ENCODE measurements around the gene F2RL2.

DNA sequence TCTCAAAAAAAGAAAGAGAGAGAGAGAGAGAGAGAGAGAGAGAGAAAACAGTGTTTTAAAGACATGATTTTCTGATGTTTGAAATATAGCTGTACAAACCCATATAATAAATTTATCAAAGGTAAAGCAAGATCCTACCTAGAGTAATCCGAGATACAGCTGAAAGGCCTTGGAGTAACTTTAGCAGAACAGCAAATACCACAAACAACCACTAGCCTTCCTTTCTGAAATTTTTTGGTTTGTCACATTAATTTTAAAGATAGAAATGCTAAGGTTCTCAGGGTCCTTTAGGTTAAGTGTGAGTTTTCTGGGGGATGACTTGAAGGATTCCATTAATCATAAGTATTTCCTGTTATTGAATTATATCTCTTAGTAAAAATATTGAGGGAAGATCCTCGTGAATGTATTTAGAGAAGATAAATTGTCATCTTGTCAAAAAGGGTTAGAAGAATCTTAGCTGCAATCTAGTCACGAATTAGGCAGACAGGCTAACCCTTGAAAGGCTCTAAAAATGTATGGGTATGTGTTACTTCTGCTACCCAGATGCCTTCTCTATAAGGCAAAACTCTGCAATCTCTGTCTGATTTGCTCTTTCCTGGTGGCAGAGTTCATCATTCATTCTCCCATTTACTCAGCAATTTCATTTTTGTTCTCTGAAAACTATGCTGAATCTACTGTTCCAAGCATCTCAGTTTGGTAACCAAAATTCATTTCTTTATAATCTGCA lies 27.3 kb downstream of the F2RL2 start:
- TF ChIP-seq, protein P1, sequence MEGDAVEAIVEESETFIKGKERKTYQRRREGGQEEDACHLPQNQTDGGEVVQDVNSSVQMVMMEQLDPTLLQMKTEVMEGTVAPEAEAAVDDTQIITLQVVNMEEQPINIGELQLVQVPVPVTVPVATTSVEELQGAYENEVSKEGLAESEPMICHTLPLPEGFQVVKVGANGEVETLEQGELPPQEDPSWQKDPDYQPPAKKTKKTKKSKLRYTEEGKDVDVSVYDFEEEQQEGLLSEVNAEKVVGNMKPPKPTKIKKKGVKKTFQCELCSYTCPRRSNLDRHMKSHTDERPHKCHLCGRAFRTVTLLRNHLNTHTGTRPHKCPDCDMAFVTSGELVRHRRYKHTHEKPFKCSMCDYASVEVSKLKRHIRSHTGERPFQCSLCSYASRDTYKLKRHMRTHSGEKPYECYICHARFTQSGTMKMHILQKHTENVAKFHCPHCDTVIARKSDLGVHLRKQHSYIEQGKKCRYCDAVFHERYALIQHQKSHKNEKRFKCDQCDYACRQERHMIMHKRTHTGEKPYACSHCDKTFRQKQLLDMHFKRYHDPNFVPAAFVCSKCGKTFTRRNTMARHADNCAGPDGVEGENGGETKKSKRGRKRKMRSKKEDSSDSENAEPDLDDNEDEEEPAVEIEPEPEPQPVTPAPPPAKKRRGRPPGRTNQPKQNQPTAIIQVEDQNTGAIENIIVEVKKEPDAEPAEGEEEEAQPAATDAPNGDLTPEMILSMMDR (IDR thresholded peaks at IDR 0.05; ENCODE audit: insufficient read depth, low read length) = no peak
- TF ChIP-seq POLR2AphosphoS5 (IDR thresholded peaks at IDR 0.05; ENCODE audit: low read depth) (no peak), GABPA (IDR thresholded peaks at IDR 0.05; ENCODE audit: low read depth) (no peak), SPI1 (IDR thresholded peaks at IDR 0.05; ENCODE audit: borderline replicate concordance, low read depth) (no peak)
- TF ChIP-seq, protein P2, sequence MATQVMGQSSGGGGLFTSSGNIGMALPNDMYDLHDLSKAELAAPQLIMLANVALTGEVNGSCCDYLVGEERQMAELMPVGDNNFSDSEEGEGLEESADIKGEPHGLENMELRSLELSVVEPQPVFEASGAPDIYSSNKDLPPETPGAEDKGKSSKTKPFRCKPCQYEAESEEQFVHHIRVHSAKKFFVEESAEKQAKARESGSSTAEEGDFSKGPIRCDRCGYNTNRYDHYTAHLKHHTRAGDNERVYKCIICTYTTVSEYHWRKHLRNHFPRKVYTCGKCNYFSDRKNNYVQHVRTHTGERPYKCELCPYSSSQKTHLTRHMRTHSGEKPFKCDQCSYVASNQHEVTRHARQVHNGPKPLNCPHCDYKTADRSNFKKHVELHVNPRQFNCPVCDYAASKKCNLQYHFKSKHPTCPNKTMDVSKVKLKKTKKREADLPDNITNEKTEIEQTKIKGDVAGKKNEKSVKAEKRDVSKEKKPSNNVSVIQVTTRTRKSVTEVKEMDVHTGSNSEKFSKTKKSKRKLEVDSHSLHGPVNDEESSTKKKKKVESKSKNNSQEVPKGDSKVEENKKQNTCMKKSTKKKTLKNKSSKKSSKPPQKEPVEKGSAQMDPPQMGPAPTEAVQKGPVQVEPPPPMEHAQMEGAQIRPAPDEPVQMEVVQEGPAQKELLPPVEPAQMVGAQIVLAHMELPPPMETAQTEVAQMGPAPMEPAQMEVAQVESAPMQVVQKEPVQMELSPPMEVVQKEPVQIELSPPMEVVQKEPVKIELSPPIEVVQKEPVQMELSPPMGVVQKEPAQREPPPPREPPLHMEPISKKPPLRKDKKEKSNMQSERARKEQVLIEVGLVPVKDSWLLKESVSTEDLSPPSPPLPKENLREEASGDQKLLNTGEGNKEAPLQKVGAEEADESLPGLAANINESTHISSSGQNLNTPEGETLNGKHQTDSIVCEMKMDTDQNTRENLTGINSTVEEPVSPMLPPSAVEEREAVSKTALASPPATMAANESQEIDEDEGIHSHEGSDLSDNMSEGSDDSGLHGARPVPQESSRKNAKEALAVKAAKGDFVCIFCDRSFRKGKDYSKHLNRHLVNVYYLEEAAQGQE (IDR thresholded peaks at IDR 0.05; ENCODE audit: insufficient replicate concordance, low read depth) = no peak
